Stimulated activated CD8-positive, alpha-beta memory T cell treated with anti-CD3 and anti-CD28 coated beads, Interleukin-4, amount 100 ng/mL, for 1 hour (primary cell): Measurements from ENCODE around the gene DNAJB6.

ENCODE experiments used
- DNase-seq, 2 donors: peaks; one replicate each; pipeline ENCODE4 v3.0.0-alpha.2; 2020; ENCODE audit warnings: low read depth in 2 of 2, low spot score in 1 of 2

Gene DNAJB6

GRCh38 chr7:157394246-157395191 is 57.7 kb downstream of the DNAJB6 start:
- no peak for DNase-seq

DNA sequence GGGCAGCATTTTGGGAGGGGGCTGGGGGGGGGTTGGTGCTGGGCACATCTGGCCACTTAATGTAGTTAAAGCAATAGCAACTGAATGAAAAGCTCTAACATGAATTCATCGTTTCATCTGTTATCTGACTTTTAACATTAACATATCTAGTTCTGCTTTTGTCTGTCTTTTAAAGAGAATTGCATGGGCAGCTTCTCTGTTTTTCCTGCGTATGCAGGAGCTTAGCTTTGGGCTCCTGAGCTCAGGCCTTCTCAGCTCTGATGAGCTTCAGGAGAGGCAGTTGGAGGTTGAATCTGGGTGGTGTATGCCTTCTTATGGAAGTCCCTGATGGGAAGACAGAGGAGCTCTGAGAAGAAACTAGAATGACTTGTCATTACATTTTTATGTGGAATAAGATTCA is 58.4 kb downstream of the DNAJB6 start:
- no peak for DNase-seq

DNA sequence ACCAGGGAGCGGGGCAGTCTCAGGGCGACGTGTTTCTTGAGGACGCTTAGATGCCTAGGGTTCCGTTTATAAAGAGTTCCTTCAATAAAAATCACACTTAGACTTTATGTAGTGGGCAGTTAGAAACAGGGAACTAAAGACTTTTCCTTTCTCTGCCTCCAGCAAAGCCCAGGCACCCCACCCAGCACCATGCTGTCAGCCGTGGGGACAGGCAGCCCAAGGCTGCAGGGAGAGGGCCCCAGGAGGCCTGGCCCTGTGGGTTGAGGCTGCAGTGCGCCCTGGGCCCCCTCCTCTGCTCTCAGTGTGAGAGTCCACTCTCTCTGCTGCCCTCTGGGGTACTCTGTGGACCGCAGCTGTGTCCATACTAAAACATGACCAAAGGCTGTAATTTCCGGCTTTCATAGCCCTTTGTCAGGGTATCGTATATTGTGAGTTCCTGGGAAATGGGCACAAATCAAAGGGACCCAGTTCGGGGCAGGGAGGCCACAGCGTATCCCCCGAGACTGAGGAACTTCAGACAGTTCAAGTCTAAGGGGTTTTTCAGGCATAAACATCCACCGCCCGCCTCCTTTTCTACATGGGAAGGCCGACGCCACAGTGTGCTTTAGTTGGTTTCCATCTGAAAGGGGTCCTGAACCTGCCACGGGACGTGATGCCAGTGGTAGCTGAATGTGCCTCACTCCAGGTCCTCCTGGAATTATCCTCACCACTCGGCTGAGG is 59.7 kb downstream of the DNAJB6 start:
- no peak for DNase-seq

- no peak for DNase-seq
Measured at GRCh38 chr7:157397036-157397720, 60.4 kb downstream of the DNAJB6 start.

DNA sequence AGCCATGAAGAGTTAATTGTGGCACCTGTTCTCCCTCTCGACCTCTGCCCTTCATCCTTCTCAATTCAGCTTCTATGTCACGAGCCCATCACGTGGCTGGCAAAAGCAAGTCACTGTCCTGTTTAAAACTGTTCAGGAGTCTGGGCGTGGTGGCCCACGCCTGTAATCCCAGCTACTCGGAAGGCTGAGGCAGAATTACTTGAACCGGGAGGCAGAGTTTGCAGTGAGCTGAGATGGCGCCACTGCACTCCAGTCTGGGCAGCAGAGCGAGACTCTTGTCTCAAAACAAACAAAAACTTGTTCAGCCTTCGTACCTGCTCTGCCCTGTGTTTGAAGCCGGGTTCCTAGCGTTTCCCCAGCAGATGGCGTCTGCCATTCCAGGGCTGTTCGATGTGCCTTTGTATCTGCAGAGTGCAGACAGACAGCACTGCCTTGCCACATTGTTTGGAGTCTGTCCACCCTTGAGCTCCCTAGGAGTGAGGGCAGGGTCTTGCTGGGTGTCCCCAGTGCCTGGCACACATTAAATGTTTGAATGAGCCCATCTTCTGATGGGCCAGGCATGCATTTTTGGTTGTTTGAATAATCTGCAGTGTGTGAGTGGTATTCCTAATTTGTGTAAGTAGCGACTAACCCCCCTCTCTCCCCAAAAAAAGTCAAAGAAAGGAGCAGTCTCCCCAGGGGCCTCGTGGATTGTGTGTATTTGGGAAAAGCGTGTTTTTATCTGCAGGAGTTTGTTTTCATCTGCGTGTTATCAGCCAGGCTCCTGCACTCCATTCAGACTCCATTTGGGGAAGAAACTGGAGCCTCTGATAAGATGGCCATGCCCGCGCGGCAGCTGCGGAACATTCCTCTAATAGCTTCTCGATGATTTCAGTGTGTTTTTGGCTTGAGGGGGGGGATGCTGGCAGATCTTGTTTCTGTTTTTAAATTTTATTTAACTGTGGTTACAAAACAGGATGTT is 61.2 kb downstream of the DNAJB6 start:
- no peak for DNase-seq

DNA sequence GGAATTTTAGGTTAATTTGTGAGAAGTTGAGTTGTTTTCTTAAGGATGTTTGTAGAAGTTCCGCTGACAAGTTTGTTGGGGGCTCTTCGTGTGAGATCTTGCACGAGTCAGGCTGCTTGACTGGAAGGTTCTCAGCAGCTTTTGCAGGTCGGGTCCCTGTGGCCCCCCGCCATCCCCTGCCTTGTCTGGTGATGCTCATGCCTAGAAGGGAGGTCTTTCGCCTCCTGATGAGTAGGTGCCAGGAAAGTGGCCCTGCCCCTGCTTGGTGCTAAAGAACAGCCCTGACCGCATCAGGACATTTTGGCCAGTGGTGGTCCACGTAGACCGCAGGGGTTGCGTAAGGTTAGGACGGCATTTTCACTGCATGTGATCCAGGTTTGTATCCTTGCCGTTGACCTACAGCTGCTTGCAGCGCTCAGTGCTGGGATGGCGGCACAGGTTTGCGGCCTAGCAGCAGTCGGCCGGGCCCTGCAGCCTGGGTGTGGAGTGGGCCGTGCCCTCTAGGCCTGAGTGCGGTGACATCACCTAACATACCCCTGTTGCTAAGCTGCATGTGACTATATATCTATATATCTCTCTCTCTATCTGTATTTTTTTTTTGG is 62.4 kb downstream of the DNAJB6 start:
- no peak for DNase-seq

GRCh38 chr7:157400171-157400860 is 63.5 kb downstream of the DNAJB6 start:
- no peak for DNase-seq

DNA sequence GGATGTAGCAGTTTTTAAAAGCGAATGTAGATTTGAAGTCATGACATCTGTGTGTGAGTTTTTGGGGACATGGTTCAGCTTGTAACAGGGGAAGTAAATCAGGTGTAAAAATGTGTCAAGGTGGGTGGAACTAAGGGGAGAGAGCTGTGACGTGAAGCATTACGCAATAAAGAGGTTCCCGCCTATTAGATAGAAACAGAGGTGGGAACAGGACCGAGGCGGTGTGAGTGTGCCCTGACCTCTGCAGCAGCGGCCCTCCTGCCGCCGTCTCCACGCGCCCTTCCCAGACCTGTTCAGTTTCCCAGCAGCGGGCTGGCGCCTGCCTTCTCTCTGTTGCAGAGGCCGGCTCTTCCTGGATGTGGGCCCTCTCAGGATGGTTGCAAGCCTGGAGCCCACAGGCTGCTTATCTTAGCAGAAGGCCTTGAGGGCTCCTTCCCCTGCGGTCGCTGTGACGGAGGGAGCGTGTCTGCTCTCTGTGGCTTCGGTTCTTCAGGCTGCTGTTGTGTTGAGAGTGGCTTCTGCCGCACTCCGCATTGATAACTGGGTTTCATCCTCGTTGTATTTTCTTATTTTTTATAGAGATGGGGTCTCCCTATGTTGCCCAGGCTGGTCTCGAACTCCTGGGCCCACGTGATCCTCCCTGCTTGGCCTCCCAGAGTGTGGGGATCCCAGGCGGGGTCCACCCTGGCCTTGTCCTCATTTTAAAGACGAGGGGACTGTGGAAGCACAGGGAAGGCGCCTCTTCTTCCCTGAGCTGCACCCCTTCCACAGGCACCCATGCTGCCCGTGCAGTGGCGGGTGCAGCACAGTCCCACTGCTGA is 65.0 kb downstream of the DNAJB6 start:
- no peak for DNase-seq

GRCh38 chr7:157402388-157402703 is 65.5 kb downstream of the DNAJB6 start:
- no peak for DNase-seq

DNA sequence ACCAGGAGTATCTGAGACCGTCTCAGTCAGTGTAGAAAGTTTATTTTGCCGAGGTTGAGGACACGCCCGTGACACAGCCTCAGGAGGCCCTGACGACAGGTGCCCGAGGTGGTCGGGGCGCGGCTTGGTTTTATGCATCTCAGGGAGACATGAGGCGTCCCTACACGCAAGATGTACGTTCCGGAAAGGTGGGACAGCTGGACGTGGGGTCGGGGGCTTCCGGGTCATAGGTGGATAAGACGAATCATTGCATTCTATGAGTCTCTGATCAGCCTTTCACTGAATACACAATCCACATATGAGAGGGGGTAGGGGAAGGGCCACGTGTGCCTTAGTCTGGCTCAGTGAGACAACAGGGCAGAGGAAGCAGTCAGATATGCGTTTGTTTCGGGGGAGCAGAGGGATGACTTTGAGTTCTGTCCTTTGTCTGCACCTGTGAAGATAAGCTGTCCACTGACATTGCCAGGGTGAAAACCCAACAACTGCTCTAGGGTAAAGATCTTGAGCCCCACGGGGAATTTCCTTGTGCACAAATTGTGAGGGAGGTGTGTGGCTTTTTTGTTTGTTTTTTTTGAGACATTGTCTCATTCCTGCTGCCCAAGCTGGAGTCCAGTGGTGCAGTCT is 66.2 kb downstream of the DNAJB6 start:
- DNase-seq, result no peak

GRCh38 chr7:157403646-157404401 is 67.0 kb downstream of the DNAJB6 start:
- no peak for DNase-seq

GRCh38 chr7:157404845-157405481 is 68.2 kb downstream of the DNAJB6 start:
- no peak for DNase-seq

DNA sequence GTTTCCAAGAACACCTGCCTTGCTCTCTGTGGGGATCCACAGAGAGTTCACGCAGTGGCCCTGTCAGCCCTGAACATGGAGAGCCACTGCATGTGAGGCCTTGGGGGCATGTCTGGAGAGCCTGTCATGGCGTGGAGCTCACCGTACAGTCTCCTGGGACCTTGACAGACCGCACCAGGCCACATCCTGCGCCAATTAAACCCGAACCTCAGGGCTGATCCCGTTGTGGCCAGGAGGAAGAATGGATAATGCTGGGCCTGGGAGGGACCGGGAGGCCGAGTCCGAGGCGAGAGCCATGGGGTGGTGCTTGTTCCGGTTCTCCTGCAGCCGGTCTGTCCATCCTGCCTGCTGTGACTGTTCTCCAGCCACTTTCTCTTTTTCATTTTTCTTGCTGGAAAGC is 68.7 kb downstream of the DNAJB6 start:
- no peak for DNase-seq

GRCh38 chr7:157405914-157406810 is 69.4 kb downstream of the DNAJB6 start:
- no peak for DNase-seq

DNA sequence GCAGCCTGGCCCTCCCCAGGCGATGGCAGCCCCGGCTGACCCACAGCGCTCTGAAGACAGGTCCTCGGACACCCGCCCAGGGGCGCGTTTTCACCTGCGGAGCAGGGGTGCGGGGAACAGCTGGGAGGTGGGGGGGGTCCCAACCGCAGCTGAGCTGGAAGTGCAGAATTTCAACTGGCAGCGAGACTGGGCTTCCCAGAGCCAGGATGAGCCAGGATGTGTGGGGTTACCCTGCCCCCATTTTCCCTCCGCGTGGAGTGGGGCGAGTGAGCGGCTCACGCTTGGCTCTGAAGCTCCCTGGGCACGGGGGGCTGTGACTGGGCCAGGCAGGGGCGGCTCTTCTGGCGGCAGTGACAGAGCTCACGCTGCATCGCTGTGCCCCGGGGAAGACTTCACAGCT is 70.2 kb downstream of the DNAJB6 start:
- no peak for DNase-seq
